Calu3 (cell line): ENCODE results near the gene CACNA1I. TPM values are rescaled to one million over a fixed set of nuclear protein-coding genes. Genes with fewer than 3 reads are reported as not detected.

ENCODE experiments used
- BruUV-seq: library from RNA; stranded (reverse); fragments of 400-500 nt; replicated peaks from 2 replicates; lab custom pipeline; 2021; lab: Mats Ljungman, UMichigan
- CTCF ChIA-PET: fragments of 300-600 bp; sonication (Branson Sonifier 250); formaldehyde crosslinking; loops from one replicate; lab custom pipeline; 2022; ENCODE audit warnings: antibody characterized with exemption; lab: Charles Lee
- DNase-seq: peaks from one replicate; pipeline ENCODE4 v3.0.0; 2022
- H3K27ac Mint-ChIP-seq: one replicate; pipeline ENCODE4 v1.8.0; 2022; ENCODE audit warnings: mixed read lengths; ENCODE audit not compliant: unreplicated experiment
- H3K27me3 Mint-ChIP-seq: one replicate; pipeline ENCODE4 v1.8.0; 2022; ENCODE audit warnings: mixed read lengths; ENCODE audit not compliant: unreplicated experiment
- H3K36me3 Mint-ChIP-seq: one replicate; pipeline ENCODE4 v1.8.0; 2022; ENCODE audit warnings: mild to moderate bottlenecking, moderate library complexity, mixed read lengths; ENCODE audit not compliant: insufficient read depth, unreplicated experiment
- H3K4me1 Mint-ChIP-seq: one replicate; pipeline ENCODE4 v1.8.0; 2022; ENCODE audit warnings: mild to moderate bottlenecking, low read depth, mixed read lengths; ENCODE audit not compliant: unreplicated experiment
- H3K4me3 Mint-ChIP-seq: one replicate; pipeline ENCODE4 v1.8.0; 2022; ENCODE audit warnings: mild to moderate bottlenecking, low read depth, moderate library complexity, mixed read lengths; ENCODE audit not compliant: unreplicated experiment
- H3K9me3 Mint-ChIP-seq: one replicate; pipeline ENCODE4 v1.8.0; 2022; ENCODE audit warnings: low read depth, mixed read lengths; ENCODE audit not compliant: unreplicated experiment
- intact Hi-C: fragments of 100-400 bp; cut with micrococcal nuclease; formaldehyde crosslinking; loops from one replicate; pipeline ENCODE4 v1.10.0; 2022; ENCODE audit not compliant: unreplicated experiment
- total RNA-seq: library from RNA; stranded (reverse); gene quantifications from 2 replicates; pipeline ENCODE4 v1.2.3, GENCODE V29; 2022
- TF ChIP-seq, protein P1 (sequence below): fragments of 200-600 bp; IDR thresholded peaks from one replicate; pipeline ENCODE4 v1.8.0; 2022; ENCODE audit warnings: antibody characterized with exemption; ENCODE audit not compliant: unreplicated experiment

CACNA1I gene
- total RNA-seq, 1 experiment from 2014 or later = 0.05 TPM

DNA sequence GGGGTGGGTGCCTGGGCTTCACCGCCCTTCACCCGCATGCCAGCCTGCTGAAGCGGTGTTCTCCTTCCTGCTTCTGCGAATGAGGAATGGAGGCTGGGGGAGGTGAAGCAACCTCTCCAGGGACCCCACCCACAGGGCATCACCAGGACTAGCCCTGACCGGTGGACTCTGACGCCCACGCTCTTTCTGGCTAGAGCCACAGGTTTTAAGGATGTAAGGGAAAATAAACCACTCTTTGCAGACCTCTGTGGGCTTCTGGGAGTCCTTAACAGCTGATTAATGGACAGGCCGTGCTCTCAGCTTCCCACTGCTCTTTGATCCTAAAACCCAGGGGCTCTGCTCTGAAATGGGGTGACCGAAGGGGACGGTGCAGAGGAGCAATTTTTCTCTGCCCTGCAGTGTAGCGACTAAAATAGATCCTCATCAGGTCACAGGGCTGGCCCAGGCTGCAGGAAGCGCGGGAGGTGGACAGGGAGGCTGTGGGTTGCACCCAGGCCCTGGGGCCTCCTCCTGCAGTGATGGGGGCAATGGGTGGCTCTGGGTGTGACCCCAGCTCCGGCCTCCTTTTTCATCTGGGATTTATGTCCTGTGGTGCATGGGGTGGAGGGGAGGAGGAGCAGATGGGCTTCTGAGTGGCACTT, 127.4 kb downstream of the CACNA1I start:
- H3K4me3 Mint-ChIP-seq = no peak overlapping the region
- CTCF ChIA-PET = interaction anchor here (0.8 kb wide), 1 partner anchor 319 kb away, joined by 7 read pairs; no protein-coding TSS in a partner anchor
- no peak overlapping the region for H3K27ac Mint-ChIP-seq
- no peak for DNase-seq
- intact Hi-C loops = no loop called here
- no peaks in the 10 kb centered on the region for H3K4me1 Mint-ChIP-seq
- H3K36me3 Mint-ChIP-seq = no peaks in the 10 kb centered on the region
- TF ChIP-seq, protein P1, sequence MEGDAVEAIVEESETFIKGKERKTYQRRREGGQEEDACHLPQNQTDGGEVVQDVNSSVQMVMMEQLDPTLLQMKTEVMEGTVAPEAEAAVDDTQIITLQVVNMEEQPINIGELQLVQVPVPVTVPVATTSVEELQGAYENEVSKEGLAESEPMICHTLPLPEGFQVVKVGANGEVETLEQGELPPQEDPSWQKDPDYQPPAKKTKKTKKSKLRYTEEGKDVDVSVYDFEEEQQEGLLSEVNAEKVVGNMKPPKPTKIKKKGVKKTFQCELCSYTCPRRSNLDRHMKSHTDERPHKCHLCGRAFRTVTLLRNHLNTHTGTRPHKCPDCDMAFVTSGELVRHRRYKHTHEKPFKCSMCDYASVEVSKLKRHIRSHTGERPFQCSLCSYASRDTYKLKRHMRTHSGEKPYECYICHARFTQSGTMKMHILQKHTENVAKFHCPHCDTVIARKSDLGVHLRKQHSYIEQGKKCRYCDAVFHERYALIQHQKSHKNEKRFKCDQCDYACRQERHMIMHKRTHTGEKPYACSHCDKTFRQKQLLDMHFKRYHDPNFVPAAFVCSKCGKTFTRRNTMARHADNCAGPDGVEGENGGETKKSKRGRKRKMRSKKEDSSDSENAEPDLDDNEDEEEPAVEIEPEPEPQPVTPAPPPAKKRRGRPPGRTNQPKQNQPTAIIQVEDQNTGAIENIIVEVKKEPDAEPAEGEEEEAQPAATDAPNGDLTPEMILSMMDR = no peak
- H3K27me3 Mint-ChIP-seq = peaks cover 99% of the 10 kb centered on the region
- no TSS peak for BruUV-seq
- H3K9me3 Mint-ChIP-seq = no peaks in the 10 kb centered on the region

DNA sequence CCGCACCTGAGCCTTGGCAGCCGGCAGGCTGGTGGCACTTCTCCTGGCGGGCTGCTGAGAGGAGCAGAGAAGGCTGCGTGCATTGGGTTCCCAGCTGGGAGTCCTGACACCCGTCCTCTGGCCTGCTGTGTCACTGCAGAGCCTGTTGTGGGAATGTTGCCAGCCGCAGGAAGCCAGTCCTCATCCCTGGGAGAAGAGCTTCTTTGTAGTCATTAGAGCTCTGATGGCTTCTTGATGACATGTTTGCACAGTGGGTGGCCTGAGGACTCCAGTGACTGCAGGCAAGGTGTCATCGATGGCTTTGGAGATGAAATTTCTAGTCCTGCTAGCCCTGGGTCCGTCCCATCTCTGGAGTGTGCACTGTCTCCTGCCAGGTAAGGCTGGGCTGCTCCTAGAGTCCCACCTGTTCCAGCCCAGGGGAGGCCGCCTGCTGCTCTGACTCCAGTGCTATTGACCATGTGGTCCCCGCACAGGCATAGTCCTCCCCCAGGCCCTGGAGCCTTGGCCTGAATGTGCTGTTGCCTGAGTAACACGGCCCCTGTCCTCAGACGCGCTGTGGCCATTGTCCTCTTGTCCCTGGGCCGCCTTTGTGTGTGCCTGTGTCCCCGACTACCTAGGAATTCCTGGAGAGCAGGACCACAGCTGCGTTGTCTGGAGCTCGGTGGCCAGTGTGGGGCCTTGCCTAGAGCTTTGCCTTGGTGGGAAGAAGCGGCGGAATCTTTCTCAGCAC, 129.2 kb downstream of the CACNA1I start:
- CTCF ChIA-PET = no interaction called here
- H3K4me3 Mint-ChIP-seq = no peak overlapping the region
- no TSS peak for BruUV-seq
- H3K4me1 Mint-ChIP-seq = no peaks in the 10 kb centered on the region
- TF ChIP-seq, protein P1 = no peak
- H3K27me3 Mint-ChIP-seq = peaks cover 99% of the 10 kb centered on the region
- H3K9me3 Mint-ChIP-seq = no peaks in the 10 kb centered on the region
- H3K36me3 Mint-ChIP-seq = no peaks in the 10 kb centered on the region
- H3K27ac Mint-ChIP-seq = no peak overlapping the region
- intact Hi-C loops = no loop called here
- DNase-seq = no peak

- intact Hi-C loops = no loop called here
- Mint-ChIP-seq H3K4me3 (no peak overlapping the region), H3K9me3 (no peaks in the 10 kb centered on the region), H3K27ac (no peak overlapping the region), H3K4me1 (no peaks in the 10 kb centered on the region), H3K36me3 (no peaks in the 10 kb centered on the region), H3K27me3 (peaks cover 95% of the 10 kb centered on the region)
- BruUV-seq = no TSS peak
- TF ChIP-seq, protein P1 = no peak
- CTCF ChIA-PET = interaction anchor here (1.2 kb wide), 1 partner anchor 15 kb away, joined by 3 read pairs; no protein-coding TSS in a partner anchor
- DNase-seq = no peak
Measured at GRCh38 chr22:39700565-39700964, 130.0 kb downstream of the CACNA1I start.

DNA sequence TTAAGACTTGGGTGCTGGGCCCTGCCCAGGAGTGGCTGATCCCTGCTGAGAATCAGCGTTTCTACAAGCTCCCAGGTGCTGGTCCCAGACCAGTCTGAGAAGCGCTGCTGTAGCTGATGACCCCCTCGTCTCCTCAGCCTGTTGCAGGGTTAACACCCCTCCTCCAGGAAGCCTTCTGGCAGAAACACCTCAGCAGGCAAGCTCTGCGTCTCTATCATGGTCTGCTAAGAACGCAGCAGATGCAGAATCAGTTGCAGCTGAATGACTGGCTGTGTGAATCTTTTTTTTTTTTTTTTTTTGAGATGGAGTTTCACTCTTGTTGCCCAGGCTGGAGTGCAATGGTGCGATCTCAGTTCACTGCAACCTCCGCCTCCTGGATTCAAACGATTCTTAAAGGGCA, 132.5 kb downstream of the CACNA1I start:
- Mint-ChIP-seq H3K36me3 (no peaks in the 10 kb centered on the region), H3K27ac (no peak overlapping the region), H3K4me3 (no peak overlapping the region), H3K9me3 (no peaks in the 10 kb centered on the region), H3K4me1 (no peaks in the 10 kb centered on the region), H3K27me3 (peaks cover 93% of the 10 kb centered on the region)
- BruUV-seq = no TSS peak
- TF ChIP-seq, protein P1 = no peak
- DNase-seq = no peak
- intact Hi-C loops = no loop called here
- CTCF ChIA-PET = interaction anchor here (0.6 kb wide), 1 partner anchor 69 kb away, joined by 3 read pairs; no protein-coding TSS in a partner anchor
